GM18502 (cell line): Measurements from ENCODE around the gene SMG5.
"Not testable (repeated sequence)": the region's sequence is repeated elsewhere in the genome, so short reads cannot be mapped to it uniquely, and the experiment has no call there.

Experiments
- ATAC-seq: cut with Tn5 transposase; IDR thresholded peaks from one replicate; pipeline ENCODE4 v1.9.1; 2021; ENCODE audit warnings: mild to moderate bottlenecking; ENCODE audit not compliant: unreplicated experiment, poor library complexity

Gene SMG5, protein sequence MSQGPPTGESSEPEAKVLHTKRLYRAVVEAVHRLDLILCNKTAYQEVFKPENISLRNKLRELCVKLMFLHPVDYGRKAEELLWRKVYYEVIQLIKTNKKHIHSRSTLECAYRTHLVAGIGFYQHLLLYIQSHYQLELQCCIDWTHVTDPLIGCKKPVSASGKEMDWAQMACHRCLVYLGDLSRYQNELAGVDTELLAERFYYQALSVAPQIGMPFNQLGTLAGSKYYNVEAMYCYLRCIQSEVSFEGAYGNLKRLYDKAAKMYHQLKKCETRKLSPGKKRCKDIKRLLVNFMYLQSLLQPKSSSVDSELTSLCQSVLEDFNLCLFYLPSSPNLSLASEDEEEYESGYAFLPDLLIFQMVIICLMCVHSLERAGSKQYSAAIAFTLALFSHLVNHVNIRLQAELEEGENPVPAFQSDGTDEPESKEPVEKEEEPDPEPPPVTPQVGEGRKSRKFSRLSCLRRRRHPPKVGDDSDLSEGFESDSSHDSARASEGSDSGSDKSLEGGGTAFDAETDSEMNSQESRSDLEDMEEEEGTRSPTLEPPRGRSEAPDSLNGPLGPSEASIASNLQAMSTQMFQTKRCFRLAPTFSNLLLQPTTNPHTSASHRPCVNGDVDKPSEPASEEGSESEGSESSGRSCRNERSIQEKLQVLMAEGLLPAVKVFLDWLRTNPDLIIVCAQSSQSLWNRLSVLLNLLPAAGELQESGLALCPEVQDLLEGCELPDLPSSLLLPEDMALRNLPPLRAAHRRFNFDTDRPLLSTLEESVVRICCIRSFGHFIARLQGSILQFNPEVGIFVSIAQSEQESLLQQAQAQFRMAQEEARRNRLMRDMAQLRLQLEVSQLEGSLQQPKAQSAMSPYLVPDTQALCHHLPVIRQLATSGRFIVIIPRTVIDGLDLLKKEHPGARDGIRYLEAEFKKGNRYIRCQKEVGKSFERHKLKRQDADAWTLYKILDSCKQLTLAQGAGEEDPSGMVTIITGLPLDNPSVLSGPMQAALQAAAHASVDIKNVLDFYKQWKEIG

GRCh38 chr1:156282479-156283222, at the start of gene SMG5:
SMG5 (minus strand) TSS chr1:156282825; CDS start chr1:156282680, 145 bp downstream.
- peak; percentile 82 for ATAC-seq

DNA sequence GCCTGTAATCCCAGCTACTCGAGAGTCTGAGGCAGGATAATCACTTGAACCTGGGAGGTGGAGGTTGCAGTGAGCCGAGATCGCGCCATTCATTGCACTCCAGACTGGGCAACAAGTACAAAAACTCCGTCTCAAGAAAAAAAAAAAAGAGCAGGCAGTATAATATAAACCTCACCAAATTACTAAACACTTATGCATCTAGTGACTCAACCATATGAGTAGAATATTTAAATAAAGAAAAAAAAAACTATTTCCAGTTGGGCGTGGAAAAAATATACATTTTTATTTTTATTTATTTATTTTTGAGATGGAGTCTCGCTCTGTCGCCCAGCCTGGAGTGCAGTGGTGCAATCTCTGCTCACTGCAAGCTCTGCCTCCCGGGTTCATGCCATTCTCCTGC, 40.6 kb upstream of the SMG5 start:
- not testable (repeated sequence) for ATAC-seq

- no peak for ATAC-seq
Observed at GRCh38 chr1:156320560-156320959, 37.9 kb upstream of the SMG5 start.

DNA sequence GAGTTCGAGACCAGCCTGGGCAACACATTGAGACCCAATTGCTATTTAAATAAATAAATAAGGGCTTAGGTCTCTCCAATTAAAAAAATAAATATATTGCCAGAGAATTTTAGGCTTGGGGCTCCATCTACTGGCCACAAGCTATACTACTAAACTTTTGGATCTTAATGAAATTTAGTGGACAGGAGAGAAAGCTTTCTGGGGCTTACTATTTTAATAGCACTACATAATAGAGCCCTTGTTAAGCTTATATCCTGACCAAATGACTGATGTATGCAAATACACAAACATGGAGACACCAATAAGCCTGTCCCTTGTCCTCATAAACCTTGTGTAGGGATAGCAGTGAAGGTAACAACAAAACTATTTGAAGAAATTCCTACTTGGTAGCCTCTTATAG, 37.0 kb upstream of the SMG5 start:
- no peak for ATAC-seq

DNA sequence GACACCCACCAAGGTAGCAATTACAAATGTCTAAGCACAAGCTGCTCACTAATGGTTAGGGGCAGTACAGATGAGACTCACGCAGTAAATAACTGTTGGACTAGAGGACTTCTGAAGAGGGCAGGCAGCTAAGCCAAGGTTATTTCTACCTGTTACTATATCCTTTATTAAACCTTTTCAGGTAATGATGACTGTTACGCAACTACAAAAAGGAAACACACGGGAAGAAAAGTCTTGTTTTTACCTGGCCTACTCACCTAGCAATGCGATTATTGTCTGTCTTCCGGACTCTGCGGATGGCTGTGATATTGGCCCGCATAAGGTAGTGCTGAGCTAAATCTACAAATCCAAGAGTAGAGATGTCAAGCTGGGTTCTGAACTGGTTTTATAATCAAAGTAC, 34.3 kb upstream of the SMG5 start:
- no peak for ATAC-seq

- no peak for ATAC-seq
Observed at GRCh38 chr1:156310962-156311361, 28.3 kb upstream of the SMG5 start.

DNA sequence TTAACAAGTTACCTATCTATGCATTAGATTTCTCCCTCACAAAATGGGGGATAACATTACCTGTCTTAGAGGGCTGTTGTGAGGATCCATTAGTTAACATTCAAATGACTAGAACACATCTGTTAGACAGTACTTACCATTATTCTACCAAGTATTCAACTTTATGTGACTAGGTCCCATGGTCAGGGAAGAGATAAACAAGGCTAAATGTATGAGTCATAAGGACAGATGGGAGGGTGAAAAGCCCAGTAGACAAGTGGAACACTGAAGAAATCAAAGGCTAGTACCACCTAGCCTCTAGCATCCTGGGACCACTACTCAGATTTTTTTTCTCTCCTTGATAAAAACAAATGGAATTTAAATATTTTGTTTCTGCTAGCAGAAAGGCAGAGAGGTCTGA, 25.5 kb upstream of the SMG5 start:
- ATAC-seq, result no peak

DNA sequence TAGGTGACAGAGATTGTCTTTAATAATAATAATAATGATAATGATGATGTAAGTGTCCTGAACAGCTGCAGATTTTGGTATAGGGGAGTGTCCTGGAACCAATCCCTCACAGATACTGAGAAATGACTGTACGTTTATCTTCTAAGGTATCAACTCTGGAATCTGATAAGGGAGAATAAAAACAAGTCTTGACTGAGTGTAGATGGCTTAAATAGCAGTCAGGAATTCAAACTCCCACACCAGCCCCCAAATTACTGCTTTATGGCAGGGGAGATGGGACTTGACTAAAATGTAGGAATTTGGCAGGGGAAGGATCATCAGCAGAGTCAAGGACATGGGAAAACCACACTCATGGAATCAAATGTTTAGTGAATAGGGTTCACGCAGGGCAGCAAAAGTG, 22.6 kb upstream of the SMG5 start:
- no peak for ATAC-seq

DNA sequence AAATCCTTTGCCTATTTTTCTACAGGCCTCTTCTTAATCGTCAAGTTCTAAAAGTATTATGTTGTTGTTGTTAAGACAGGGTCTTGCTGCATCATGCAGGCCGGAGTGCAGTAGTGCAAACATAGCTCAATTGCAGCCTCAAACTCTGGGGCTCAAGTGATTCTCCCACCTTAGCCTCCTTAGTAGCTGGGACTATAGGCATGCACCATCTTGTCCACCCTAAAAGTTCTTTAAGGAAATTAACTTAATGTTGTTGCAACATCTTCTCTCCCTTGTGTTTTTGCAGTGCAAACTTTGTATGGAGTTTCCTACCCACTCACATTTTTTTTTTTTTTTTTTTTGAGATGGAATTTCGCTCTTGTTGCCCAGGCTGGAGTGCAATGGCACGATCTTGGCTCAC, 20.6 kb upstream of the SMG5 start:
- no peak for ATAC-seq

GRCh38 chr1:156298852-156299357, 16.3 kb upstream of the SMG5 start, which contains the start of gene VHLL:
VHLL (minus strand) TSS chr1:156299307; CDS start chr1:156299189, 118 bp downstream.
- no peak for ATAC-seq

- ATAC-seq, result peak; percentile 56
Observed at GRCh38 chr1:156295391-156295947, 12.8 kb upstream of the SMG5 start, which contains the start of gene GLMP. GLMP (minus strand) TSS chr1:156295679; CDS start chr1:156295645, 34 bp downstream.

GRCh38 chr1:156293895-156294294, 11.3 kb upstream of the SMG5 start:
- ATAC-seq, result no peak

DNA sequence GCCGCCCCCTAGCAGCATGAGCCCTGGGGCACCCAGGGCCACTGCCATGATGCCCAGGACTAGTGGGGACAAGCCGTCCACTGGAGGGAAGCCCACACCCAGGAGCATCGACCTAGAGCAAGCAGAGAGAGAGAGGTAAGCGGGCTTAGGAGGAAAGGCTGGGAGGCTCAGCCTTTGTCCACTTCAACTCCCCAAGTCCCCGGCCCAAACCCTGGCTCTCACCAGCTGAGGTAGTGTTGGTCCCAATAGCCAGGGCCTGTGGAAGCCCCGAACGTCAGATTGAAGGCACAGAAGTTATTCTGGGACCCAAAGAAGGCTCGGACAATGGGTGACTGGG, 10.4 kb upstream of the SMG5 start:
- no peak for ATAC-seq

DNA sequence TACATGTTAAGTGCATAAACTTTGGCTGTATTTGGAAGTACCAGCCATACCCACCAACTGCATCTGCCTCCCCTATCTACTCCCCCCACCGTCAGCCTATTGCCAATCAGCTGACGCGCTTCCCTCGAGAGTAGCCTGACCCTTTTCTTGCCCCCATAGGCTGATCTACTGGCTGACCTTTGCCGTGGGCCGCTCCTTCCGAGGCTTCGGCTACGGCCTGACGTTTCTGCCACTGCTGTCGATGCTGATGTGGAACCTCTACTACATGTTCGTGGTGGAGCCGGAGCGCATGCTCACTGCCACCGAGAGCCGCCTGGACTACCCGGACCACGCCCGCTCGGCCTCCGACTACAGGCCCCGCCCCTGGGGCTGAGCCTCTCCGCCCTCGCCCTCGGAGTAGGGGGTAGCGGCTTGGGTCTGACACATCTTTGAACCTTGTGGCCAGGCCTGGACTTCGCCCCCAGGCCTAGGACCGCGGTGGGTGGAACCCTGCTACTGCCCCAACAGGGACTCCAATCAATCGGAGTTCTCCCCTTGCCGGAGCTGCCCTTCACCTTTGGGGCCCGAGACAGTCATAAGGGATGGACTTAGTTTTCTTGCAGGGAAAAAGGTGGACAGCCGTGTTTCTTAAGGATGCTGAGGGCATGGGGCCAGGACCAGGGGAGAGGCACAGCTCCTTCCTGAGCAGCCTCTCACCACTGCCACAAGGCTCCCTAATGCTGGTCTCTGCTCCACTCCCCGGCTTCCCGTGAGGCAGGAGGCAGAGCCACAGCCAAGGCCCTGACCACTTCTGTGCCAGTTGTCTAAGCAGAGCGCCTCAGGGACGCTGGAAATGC, 8.8 kb upstream of the SMG5 start:
- ATAC-seq, result no peak

- ATAC-seq, result no peak
Observed at GRCh38 chr1:156289857-156290256, 7.2 kb upstream of the SMG5 start.

- no peak for ATAC-seq
Observed at GRCh38 chr1:156286061-156286460, 3.4 kb upstream of the SMG5 start.

DNA sequence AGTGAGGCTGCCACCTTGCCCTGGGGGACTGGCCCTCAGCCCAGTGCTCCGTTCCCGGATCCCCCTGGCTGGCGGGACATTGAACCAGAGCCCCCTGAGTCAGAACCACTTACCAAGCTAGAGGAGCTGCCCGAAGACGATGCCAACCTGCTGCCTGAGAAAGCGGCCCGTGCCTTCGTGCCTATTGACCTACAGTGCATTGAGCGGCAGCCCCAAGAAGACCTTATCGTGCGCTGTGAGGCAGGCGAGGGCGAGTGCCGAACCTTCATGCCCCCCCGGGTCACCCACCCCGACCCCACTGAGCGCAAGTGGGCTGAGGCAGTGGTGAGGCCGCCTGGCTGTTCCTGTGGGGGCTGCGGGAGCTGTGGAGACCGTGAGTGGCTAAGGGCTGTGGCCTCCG, 2.8 kb upstream of the SMG5 start:
- no peak for ATAC-seq

- ATAC-seq, result no peak
Observed at GRCh38 chr1:156284757-156285156, 2.1 kb upstream of the SMG5 start.

GRCh38 chr1:156284112-156284511, 1.5 kb upstream of the SMG5 start, which contains the start of gene TMEM79:
TMEM79 (plus strand) TSS chr1:156284325; CDS start chr1:156285227, 902 bp downstream.
- no peak for ATAC-seq
